H1 (cell line): ENCODE results near the gene SIGLEC10. TPM values are rescaled to one million over a fixed set of nuclear protein-coding genes. Genes with fewer than 3 reads are reported as not detected.

ENCODE experiments used
- CTCF ChIA-PET: fragments of 300-600 bp; sonication (Branson Sonifier 250); formaldehyde crosslinking; loops from one replicate; lab custom pipeline; 2021; ENCODE audit not compliant: partially characterized antibody; lab: Charles Lee
- POLR2A ChIA-PET: fragments of 300-600 bp; sonication (Branson Sonifier 250); formaldehyde crosslinking; loops from one replicate; lab custom pipeline; 2021; ENCODE audit warnings: inconsistent platforms; ENCODE audit not compliant: partially characterized antibody; lab: Charles Lee
- DNase-seq, 2 experiments: peaks; one replicate each; pipeline versions ENCODE4 v3.0.0 to v3.0.0-alpha.2; 2010 to 2022; ENCODE audit warnings: low spot score in 2 of 2, low read depth in 1 of 2, mixed read lengths in 1 of 2
- FAIRE-seq: peaks from 2 replicates; lab custom pipeline; 2011; peaks lifted over from hg19 to GRCh38; lab: Jason Lieb, UNC
- H2AFZ ChIP-seq: 2 replicates; pipeline ENCODE4 v1.8.1; 2012; ENCODE audit warnings: low read length, inconsistent platforms
- H2AK5ac ChIP-seq: 2 replicates; pipeline ENCODE4 v1.6.1; 2013; ENCODE audit warnings: low read depth, low read length
- H2BK120ac ChIP-seq: replicated peaks from 2 replicates; pipeline ENCODE3; 2013; ENCODE audit warnings: low read depth, low read length, inconsistent platforms
- H2BK12ac ChIP-seq: 2 replicates; pipeline ENCODE4 v1.6.1; 2013; ENCODE audit warnings: low read depth, low read length
- H2BK15ac ChIP-seq: 2 replicates; pipeline ENCODE4 v1.6.1; 2013; ENCODE audit warnings: low read length
- H2BK20ac ChIP-seq: 2 replicates; pipeline ENCODE4 v1.6.1; 2013; ENCODE audit warnings: low read length
- H2BK5ac ChIP-seq: 2 replicates; pipeline ENCODE4 v1.6.1; 2013; ENCODE audit warnings: low read depth, low read length
- H3K14ac ChIP-seq: 2 replicates; pipeline ENCODE4 v1.6.1; 2013; ENCODE audit warnings: inconsistent platforms; ENCODE audit not compliant: insufficient read length
- H3K18ac ChIP-seq: 2 replicates; pipeline ENCODE4 v1.6.1; 2013; ENCODE audit warnings: low read length; ENCODE audit errors: extremely low read depth
- H3K23ac ChIP-seq: 2 replicates; pipeline ENCODE4 v1.6.1; 2013; ENCODE audit warnings: inconsistent platforms; ENCODE audit not compliant: insufficient read length
- H3K23me2 ChIP-seq: 2 replicates; pipeline ENCODE4 v1.6.1; 2013; ENCODE audit warnings: low read depth, low read length
- H3K27ac ChIP-seq: 2 replicates; pipeline ENCODE4 v1.6.1; 2011; ENCODE audit warnings: low read depth, low read length, inconsistent platforms
- H3K27me3 ChIP-seq, 4 experiments: replicated peaks in 1 of 4; 1 replicate in 1 of 4; 2 replicates in 3 of 4; pipeline versions ENCODE4 v1.6.1 to v1.8.1; 2011 to 2013; ENCODE audit warnings: low read length in 3 of 4, mild to moderate bottlenecking in 3 of 4, inconsistent platforms in 2 of 4, mixed read lengths in 2 of 4, moderate library complexity in 1 of 4; ENCODE audit not compliant: control insufficient read depth in 3 of 4, insufficient read depth in 3 of 4; ENCODE audit errors: extremely low read depth in 1 of 4
- H3K36me3 ChIP-seq, 4 experiments: 2 replicates each; pipeline versions ENCODE4 v1.6.1 to v1.8.1; 2011 to 2013; ENCODE audit warnings: mild to moderate bottlenecking in 4 of 4, low read length in 3 of 4, moderate library complexity in 2 of 4, control low read depth in 1 of 4, inconsistent platforms in 1 of 4; ENCODE audit not compliant: insufficient read depth in 4 of 4, control insufficient read depth in 2 of 4
- H3K4ac ChIP-seq: replicated peaks from 2 replicates; pipeline ENCODE3; 2013; ENCODE audit warnings: low read length, low read depth, mixed read lengths, inconsistent platforms; ENCODE audit not compliant: insufficient read length
- H3K4me1 ChIP-seq, 4 experiments: replicated peaks in 1 of 4; 1 replicate in 1 of 4; 2 replicates in 3 of 4; pipeline versions ENCODE4 v1.6.1 to v1.8.1; 2011 to 2013; ENCODE audit warnings: low read length in 3 of 4, inconsistent platforms in 2 of 4, mixed read lengths in 1 of 4; ENCODE audit not compliant: insufficient read depth in 4 of 4, control insufficient read depth in 3 of 4
- H3K4me2 ChIP-seq, 2 experiments: 2 replicates each; pipeline versions ENCODE4 v1.6.1 to v1.8.1; 2011 to 2013; ENCODE audit warnings: low read depth in 2 of 2, low read length in 2 of 2, control low read depth in 1 of 2, inconsistent platforms in 1 of 2, mild to moderate bottlenecking in 1 of 2; ENCODE audit not compliant: insufficient read depth in 1 of 2
- H3K4me3 ChIP-seq, 4 experiments: fragments of 200-600, 300-600 bp in 1 of 4; sonication (generic), shearing (Covaris generic), sonication (Bioruptor Twin) in 1 of 4; 2 replicates each; pipeline versions ENCODE4 v1.5.1 to v1.8.1; 2011 to 2016; ENCODE audit warnings: low read length in 4 of 4, low read depth in 3 of 4, control low read depth in 2 of 4, inconsistent platforms in 2 of 4, mild to moderate bottlenecking in 2 of 4, mixed read lengths in 1 of 4, moderate library complexity in 1 of 4; ENCODE audit not compliant: insufficient read depth in 2 of 4; ENCODE audit errors: extremely low read depth in 1 of 4
- H3K56ac ChIP-seq: replicated peaks from 2 replicates; pipeline ENCODE3; 2013; ENCODE audit warnings: low read depth, mild to moderate bottlenecking, mixed read lengths, low read length, inconsistent platforms; ENCODE audit not compliant: insufficient read length
- H3K79me1 ChIP-seq: 2 replicates; pipeline ENCODE4 v1.6.1; 2013; ENCODE audit warnings: low read depth, low read length, control low read depth
- H3K79me2 ChIP-seq, 2 experiments: 2 replicates each; pipeline versions ENCODE4 v1.6.1 to v1.8.1; 2012 to 2013; ENCODE audit warnings: low read length in 2 of 2, mild to moderate bottlenecking in 2 of 2, inconsistent platforms in 1 of 2; ENCODE audit not compliant: insufficient read depth in 2 of 2, control insufficient read depth in 1 of 2
- H3K9ac ChIP-seq, 4 experiments: replicated peaks in 1 of 4; 1 replicate in 1 of 4; 2 replicates in 3 of 4; pipeline versions ENCODE4 v1.6.1 to v1.8.1; 2011 to 2013; ENCODE audit warnings: low read depth in 3 of 4, low read length in 3 of 4, control low read depth in 2 of 4, mild to moderate bottlenecking in 2 of 4, moderate library complexity in 2 of 4, inconsistent platforms in 1 of 4; ENCODE audit errors: extremely low read depth in 1 of 4
- H3K9me3 ChIP-seq, 2 experiments: 2 replicates each; pipeline versions ENCODE4 v1.6.1 to v1.8.1; 2012 to 2013; ENCODE audit warnings: mild to moderate bottlenecking in 2 of 2, moderate library complexity in 2 of 2, control low read depth in 1 of 2, inconsistent platforms in 1 of 2, low read depth in 1 of 2, low read length in 1 of 2, mixed read lengths in 1 of 2; ENCODE audit not compliant: insufficient read depth in 2 of 2
- H4K20me1 ChIP-seq, 2 experiments: replicated peaks in 1 of 2; 2 replicates each; pipeline versions ENCODE3 to v1.8.1; 2011 to 2013; ENCODE audit warnings: inconsistent platforms in 2 of 2, low read length in 2 of 2, mild to moderate bottlenecking in 1 of 2; ENCODE audit not compliant: insufficient read depth in 2 of 2, control insufficient read depth in 1 of 2
- H4K5ac ChIP-seq: 2 replicates; pipeline ENCODE4 v1.6.1; 2013; ENCODE audit warnings: low read length, low read depth, mixed read lengths, inconsistent platforms; ENCODE audit not compliant: insufficient read length
- H4K8ac ChIP-seq: 2 replicates; pipeline ENCODE4 v1.8.0; 2013; ENCODE audit warnings: mild to moderate bottlenecking, moderate library complexity, low read length, inconsistent platforms; ENCODE audit not compliant: insufficient read depth; ENCODE audit errors: extremely low read depth
- H4K91ac ChIP-seq: replicated peaks from 2 replicates; pipeline ENCODE3; 2013; ENCODE audit warnings: low read length, mixed read lengths, inconsistent platforms; ENCODE audit not compliant: insufficient read length
- SIN3A ChIP-seq, 2 experiments: IDR thresholded peaks in 1 of 2; conservative IDR thresholded peaks in 1 of 2; 2 replicates each; pipeline ENCODE4 v1.6.1; 2011 to 2012; ENCODE audit warnings: low read length in 2 of 2, improper control_type of control experiment in 1 of 2, low read depth in 1 of 2, mild to moderate bottlenecking in 1 of 2
- WGBS, 2 experiments: shearing (Covaris generic) in 1 of 2; methylation state at CpG; one replicate each; pipeline versions ENCODE4 v1.1.6 to v1.1.7; 2013 to 2015; ENCODE audit warnings: low lambda C conversion rate in 2 of 2, mixed read lengths in 2 of 2, inconsistent platforms in 1 of 2, low coverage in 1 of 2, missing lambda C conversion rate in 1 of 2; ENCODE audit not compliant: insufficient replicate concordance in 2 of 2, insufficient coverage in 1 of 2, insufficient read length in 1 of 2; ENCODE audit errors: extremely low coverage in 1 of 2, missing lambda C conversion rate in 1 of 2; 5-methylcytosine and 5-hydroxymethylcytosine counted together
- polyA plus RNA-seq, 7 experiments: library from polyadenylated mRNA; depleted of rRNA in 3 of 7; stranded (reverse) in 5 of 7; unstranded in 2 of 7; fragments of >200 nt in 5 of 7; fragments of 200-250 nt in 2 of 7; gene quantifications; 1 replicate in 5 of 7; 2 replicates in 1 of 7; 4 replicates in 1 of 7; pipeline versions ENCODE4 v1.2.1 to v1.2.3, GENCODE V29; 2011 to 2013; ENCODE audit warnings: missing spikeins in 2 of 7, mixed read lengths in 2 of 7
- total RNA-seq: library from RNA; stranded (reverse); fragmentation: NEBNext Ultra II Directional; extraction: Animal tissue kit (Norgen Biotek cat#: 25700); gene quantifications from 2 replicates; pipeline ENCODE4 v1.2.1, GENCODE V29; 2021

The SIGLEC10 gene
- total and polyA plus RNA-seq, 2 of the 8 experiments (the other 6 are each of a cell fraction or from before 2014, with no cell fraction given), result 0.06 TPM; not detected in 1

GRCh38 chr19:51372649-51373504, 44.6 kb downstream of the SIGLEC10 start, which contains the start of gene NKG7:
Gene NKG7 (minus strand): TSS chr19:51372654. CDS start chr19:51372535, 119 bp downstream.
- Histone ChIP-seq H2BK5ac (no peak within 1 kb of the TSS), H3K4me1 (peaks cover 0 to 9% (median 8%) of the 10 kb centered on the region in 4 experiments; a peak in 5 of 7 replicates), H2BK120ac (no peak within 1 kb of the TSS), H3K9me3 (no peaks in the 10 kb centered on the region), H3K9ac (no peak within 1 kb of the TSS), H2BK20ac (no peak within 1 kb of the TSS), H2BK15ac (no peak within 1 kb of the TSS), H3K79me1 (no peaks in the 10 kb centered on the region), H2AK5ac (peak within 1 kb of the TSS; percentile 39; the same call in 1 of the 2 replicates), H3K4ac (no peak within 1 kb of the TSS), H4K8ac (peak within 1 kb of the TSS; percentile 86; the same call in 1 of the 2 replicates), H2AFZ (no peak within 1 kb of the TSS), H3K23ac (no peak within 1 kb of the TSS), H3K79me2 (no peaks in the 10 kb centered on the region), H3K27ac (no peak within 1 kb of the TSS), H4K20me1 (no peaks in the 10 kb centered on the region), H3K4me3 (no peak within 1 kb of the TSS), H3K23me2 (peaks cover 10% of the 10 kb centered on the region; the same call in 1 of the 2 replicates), H3K4me2 (no peak within 1 kb of the TSS), H3K56ac (no peak within 1 kb of the TSS), H4K91ac (no peak within 1 kb of the TSS), H3K27me3 (no peaks in the 10 kb centered on the region; a peak in 2 of 7 replicates), H3K18ac (no peak within 1 kb of the TSS), H3K14ac (no peak within 1 kb of the TSS), H3K36me3 (no peaks in the 10 kb centered on the region), H4K5ac (no peak within 1 kb of the TSS), H2BK12ac (no peak within 1 kb of the TSS)
- ChIA-PET POLR2A (interaction anchor here (1.3 to 2.7 kb wide), 3 partner anchors 8 to 22 kb away, joined by 3 to 11 read pairs (median 5); partner anchors contain the start of gene C19orf84), CTCF (interaction anchor here (0.9 to 1.8 kb wide), 4 partner anchors 24 to 49 kb away, joined by 3 to 5 read pairs (median 4); partner anchors contain the start of gene SIGLEC10)
- FAIRE-seq (no peak), DNase-seq (no peak)
- 88% methylated on average over 7 of the region's 9 CpGs; no CpG with 5 or more reads in 1 of the 2 experiments for WGBS, 2 experiments
- no peak for TF ChIP-seq SIN3A (conservative IDR thresholded peaks at IDR 0.05 in 1 of 2, IDR thresholded peaks at IDR 0.05 in 1 of 2; ENCODE audit: low read depth in 1 of 2, low read length in 2 of 2)
